Keratinocyte (primary cell): Measurements from ENCODE around the gene GPRIN1. TPM values are rescaled to one million over a fixed set of nuclear protein-coding genes. Genes with fewer than 3 reads are reported as not detected.

Experiments
- DNase-seq: peaks from one replicate; pipeline ENCODE4 v3.0.0-alpha.2; 2011; ENCODE audit warnings: low read depth, missing footprints, low spot score
- FAIRE-seq: peaks from 2 replicates; lab custom pipeline; 2011; peaks lifted over from hg19 to GRCh38; lab: Jason Lieb, UNC
- H2AFZ ChIP-seq: 2 replicates; pipeline ENCODE4 v1.6.0; 2012; ENCODE audit warnings: low read length, control low read depth, inconsistent platforms; ENCODE audit not compliant: control insufficient read depth
- H3K27ac ChIP-seq: 2 replicates; pipeline ENCODE4 v1.5.1; 2011; ENCODE audit warnings: low read length; ENCODE audit not compliant: control insufficient read depth, insufficient read depth
- H3K27me3 ChIP-seq: 3 replicates; pipeline ENCODE4 v1.6.0; 2011; ENCODE audit warnings: low read length; ENCODE audit not compliant: control insufficient read depth, insufficient read depth; ENCODE audit errors: extremely low read depth
- H3K36me3 ChIP-seq, 2 experiments: 2 replicates in 1 of 2; 3 replicates in 1 of 2; pipeline ENCODE4 v1.5.1; 2011; ENCODE audit warnings: low read length in 2 of 2, mild to moderate bottlenecking in 1 of 2; ENCODE audit not compliant: control insufficient read depth in 2 of 2, insufficient read depth in 2 of 2; ENCODE audit errors: extremely low read depth in 1 of 2
- H3K4me1 ChIP-seq: 3 replicates; pipeline ENCODE4 v1.5.1; 2011; ENCODE audit warnings: low read length; ENCODE audit not compliant: control insufficient read depth, insufficient read depth; ENCODE audit errors: extremely low read depth
- H3K4me2 ChIP-seq: 3 replicates; pipeline ENCODE4 v1.6.0; 2011; ENCODE audit warnings: low read depth, low read length; ENCODE audit not compliant: control insufficient read depth, insufficient read depth; ENCODE audit errors: extremely low read depth
- H3K4me3 ChIP-seq, 3 experiments: fragments of 200-600 bp in 1 of 3; sonication (generic) in 1 of 3; 2 replicates in 2 of 3; 3 replicates in 1 of 3; pipeline ENCODE4 v1.5.1; 2011 to 2016; ENCODE audit warnings: low read length in 3 of 3, mild to moderate bottlenecking in 3 of 3, control low read depth in 2 of 3, inconsistent platforms in 1 of 3, low read depth in 1 of 3, mixed read lengths in 1 of 3, mixed run types in 1 of 3, moderate library complexity in 1 of 3; ENCODE audit not compliant: control insufficient read depth in 2 of 3, insufficient read depth in 2 of 3; ENCODE audit errors: extremely low read depth in 1 of 3
- H3K79me2 ChIP-seq: 2 replicates; pipeline ENCODE4 v1.6.0; 2012; ENCODE audit warnings: low read length; ENCODE audit not compliant: control insufficient read depth, insufficient read depth
- H3K9ac ChIP-seq: 3 replicates; pipeline ENCODE4 v1.6.0; 2011; ENCODE audit warnings: low read length; ENCODE audit not compliant: control insufficient read depth, insufficient read depth; ENCODE audit errors: extremely low read depth
- H3K9me1 ChIP-seq: 3 replicates; pipeline ENCODE4 v1.6.0; 2011; ENCODE audit warnings: low read length; ENCODE audit not compliant: control insufficient read depth, insufficient read depth; ENCODE audit errors: extremely low read depth
- H3K9me3 ChIP-seq: 2 replicates; pipeline ENCODE4 v1.5.1; 2012; ENCODE audit warnings: low read depth, low read length; ENCODE audit not compliant: control insufficient read depth
- H4K20me1 ChIP-seq: 3 replicates; pipeline ENCODE4 v1.6.0; 2011; ENCODE audit warnings: low read length; ENCODE audit not compliant: control insufficient read depth, insufficient read depth; ENCODE audit errors: extremely low read depth
- CTCF ChIP-seq, 3 experiments: IDR thresholded peaks in 1 of 3; conservative IDR thresholded peaks in 1 of 3; optimal IDR thresholded peaks in 1 of 3; 2 replicates in 2 of 3; 3 replicates in 1 of 3; pipeline versions ENCODE3 to v1.5.1; 2011; ENCODE audit warnings: low read length in 3 of 3, mild to moderate bottlenecking in 3 of 3, moderate library complexity in 2 of 3, control low read depth in 1 of 3, inconsistent platforms in 1 of 3; ENCODE audit not compliant: insufficient read depth in 2 of 3; ENCODE audit errors: extremely low read depth in 1 of 3
- EZH2 ChIP-seq: IDR thresholded peaks from one replicate; pipeline ENCODE4 v1.6.1; 2012; ENCODE audit warnings: inconsistent platforms, mild to moderate bottlenecking, low read length, moderate library complexity
- dilution Hi-C: fragments of 300-500 bp; cut with MboI; formaldehyde crosslinking; loops from one replicate; pipeline ENCODE4 v1.7.0; 2020; ENCODE audit warnings: low sequenced_read_pairs; ENCODE audit not compliant: extremely low pct_ligation_motif_present
- polyA plus RNA-seq, 5 experiments: library from polyadenylated mRNA; depleted of rRNA in 3 of 5; stranded (reverse) in 3 of 5; stranded (forward) in 1 of 5; unstranded in 1 of 5; fragments of >200 nt; gene quantifications; 1 replicate in 1 of 5; 2 replicates in 3 of 5; 3 replicates in 1 of 5; pipeline versions ENCODE4 v1.2.1 to v1.2.3, GENCODE V29; 2011 to 2012; ENCODE audit warnings: missing spikeins in 2 of 5, low read depth in 1 of 5, low replicate concordance in 1 of 5

The GPRIN1 gene
- polyA plus RNA-seq, 1 donor (not counting 4 experiments of a cell fraction or from before 2014, with no cell fraction given) = 4.0 TPM

DNA sequence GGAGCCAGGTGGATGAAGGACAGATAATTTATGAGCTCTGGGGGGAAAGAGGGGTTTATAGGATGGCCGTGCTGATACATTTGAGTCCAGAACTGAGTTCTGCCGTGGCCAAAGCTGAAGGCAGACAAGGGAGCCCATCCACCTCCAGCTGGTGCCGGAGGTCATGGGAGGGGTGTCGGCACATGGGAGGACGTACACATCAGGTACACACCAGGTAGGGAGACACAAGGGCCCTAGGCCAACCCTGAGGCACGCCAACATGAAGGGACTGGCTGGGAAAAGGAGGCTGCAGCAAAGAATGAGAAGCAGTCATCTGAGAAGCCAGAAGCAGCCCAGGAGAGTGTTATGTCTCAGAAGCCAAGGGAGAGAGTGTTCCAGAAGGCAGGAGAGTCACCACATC is 2.1 kb upstream of the GPRIN1 start:
- FAIRE-seq = no peak
- no peaks in the 10 kb centered on the region for H3K79me2 ChIP-seq

GRCh38 chr5:176611435-176611834 is 1.5 kb upstream of the GPRIN1 start:
- H3K4me1 ChIP-seq = peaks cover 39% of the 10 kb centered on the region
- no peak overlapping the region for H3K9ac ChIP-seq
- no peak for TF ChIP-seq CTCF (optimal IDR thresholded peaks at IDR 0.05 in 1 of 3, IDR thresholded peaks at IDR 0.05 in 1 of 3, conservative IDR thresholded peaks at IDR 0.05 in 1 of 3; ENCODE audit: extremely low read depth in 1 of 3, insufficient read depth in 2 of 3, low read length in 3 of 3)
- TF ChIP-seq EZH2 = no peak
- FAIRE-seq (no peak), DNase-seq (no peak)
- H3K9me3 ChIP-seq = no peaks in the 10 kb centered on the region
- dilution Hi-C loops = no loop called here
- no peaks in the 10 kb centered on the region for H3K27me3 ChIP-seq
- H4K20me1 ChIP-seq = no peaks in the 10 kb centered on the region
- H3K9me1 ChIP-seq = peaks cover 2% of the 10 kb centered on the region
- no peaks in the 10 kb centered on the region for H3K36me3 ChIP-seq
- H3K27ac ChIP-seq = no peak overlapping the region
- no peak overlapping the region for H3K4me2 ChIP-seq
- H2AFZ ChIP-seq = no peak overlapping the region
- H3K79me2 ChIP-seq = no peaks in the 10 kb centered on the region
- no peak overlapping the region for H3K4me3 ChIP-seq

More for the DNA sequence above, 2.1 kb upstream of the GPRIN1 start:
- Histone ChIP-seq H3K27me3 (peaks cover 3% of the 10 kb centered on the region), H2AFZ (no peak overlapping the region), H3K9me3 (no peaks in the 10 kb centered on the region), H3K4me2 (no peak overlapping the region), H3K36me3 (no peaks in the 10 kb centered on the region), H3K9me1 (peaks cover 2% of the 10 kb centered on the region), H3K27ac (no peak overlapping the region), H3K9ac (no peak overlapping the region), H4K20me1 (no peaks in the 10 kb centered on the region), H3K4me3 (no peak overlapping the region), H3K4me1 (peaks cover 39% of the 10 kb centered on the region)
- DNase-seq = no peak
- dilution Hi-C loops = no loop called here
- TF ChIP-seq CTCF (optimal IDR thresholded peaks at IDR 0.05 in 1 of 3, IDR thresholded peaks at IDR 0.05 in 1 of 3, conservative IDR thresholded peaks at IDR 0.05 in 1 of 3; ENCODE audit: extremely low read depth in 1 of 3, insufficient read depth in 2 of 3, low read length in 3 of 3) (no peak), EZH2 (no peak)
